WTC11 (cell line): Measurements from ENCODE around the gene WNT11. TPM values are rescaled to one million over a fixed set of nuclear protein-coding genes. Genes with fewer than 3 reads are reported as not detected.

Experiments used
- ATAC-seq: fragments of 200-7000 bp; cut with Tn5 transposase; 2 replicates; pipeline ENCODE4 v1.10.0; 2021; ENCODE audit warnings: mild to moderate bottlenecking, moderate library complexity
- CTCF ChIA-PET: fragments of 300-600 bp; sonication (Branson Sonifier 250); formaldehyde crosslinking; loops from one replicate; lab custom pipeline; 2021; ENCODE audit warnings: antibody characterized with exemption; lab: Charles Lee
- POLR2A ChIA-PET: fragments of 350-600 bp; sonication (Branson Sonifier 250); formaldehyde crosslinking; loops from one replicate; lab custom pipeline; 2021; ENCODE audit warnings: antibody characterized with exemption; lab: Charles Lee
- DNase-seq: peaks from one replicate; pipeline ENCODE4 v3.0.0; 2021; ENCODE audit warnings: low spot score
- H3K27ac Mint-ChIP-seq: 2 replicates; pipeline ENCODE4 v1.8.0; 2021; ENCODE audit warnings: mixed read lengths
- H3K27me3 Mint-ChIP-seq: 2 replicates; pipeline ENCODE4 v1.8.0; 2021; ENCODE audit warnings: low read depth, mild to moderate bottlenecking, moderate library complexity, mixed read lengths
- H3K36me3 Mint-ChIP-seq: 2 replicates; pipeline ENCODE4 v1.8.0; 2021; ENCODE audit warnings: mixed read lengths
- H3K4me1 Mint-ChIP-seq: 2 replicates; pipeline ENCODE4 v1.8.0; 2022; ENCODE audit warnings: mixed read lengths
- H3K4me3 Mint-ChIP-seq: 2 replicates; pipeline ENCODE4 v1.8.0; 2021; ENCODE audit warnings: mild to moderate bottlenecking, moderate library complexity, mixed read lengths
- H3K9me3 Mint-ChIP-seq: 2 replicates; pipeline ENCODE4 v1.8.0; 2021; ENCODE audit warnings: mixed read lengths
- ATF1 ChIP-seq: sonication (generic); formaldehyde crosslinking; IDR thresholded peaks from 2 replicates; pipeline ENCODE4 v1.8.1; 2023; ENCODE audit warnings: mild to moderate bottlenecking, moderate library complexity, missing genetic modification reagents
- CREM ChIP-seq: sonication (generic); formaldehyde crosslinking; IDR thresholded peaks from 2 replicates; pipeline ENCODE4 v1.8.1; 2022; ENCODE audit warnings: mild to moderate bottlenecking, missing genetic modification reagents, moderate library complexity
- GRHL2 ChIP-seq: fragments of 250-450 bp; sonication (Bioruptor Pico); IDR thresholded peaks from 2 replicates; pipeline ENCODE4 v1.8.0; 2022; ENCODE audit warnings: mild to moderate bottlenecking, moderate library complexity; ENCODE audit not compliant: insufficient replicate concordance, severe bottlenecking
- GTF2I ChIP-seq: fragments of 250-450 bp; sonication (Bioruptor Pico); conservative IDR thresholded peaks from 2 replicates; pipeline ENCODE4 v1.4.0; 2021; ENCODE audit warnings: mild to moderate bottlenecking
- KAT7 ChIP-seq: sonication (generic); formaldehyde crosslinking; IDR thresholded peaks from 2 replicates; pipeline ENCODE4 v1.8.1; 2023; ENCODE audit warnings: missing genetic modification reagents, mild to moderate bottlenecking, borderline replicate concordance
- NFE2L1 ChIP-seq: sonication (generic); formaldehyde crosslinking; IDR thresholded peaks from 2 replicates; pipeline ENCODE4 v1.8.1; 2023; ENCODE audit warnings: missing genetic modification reagents
- NR1H2 ChIP-seq: sonication (generic); formaldehyde crosslinking; IDR thresholded peaks from 2 replicates; pipeline ENCODE4 v1.9.0; 2021; ENCODE audit warnings: mild to moderate bottlenecking, moderate library complexity, missing genetic modification reagents
- SOX15 ChIP-seq: fragments of 250-450 bp; sonication (Bioruptor Pico); IDR thresholded peaks from 2 replicates; pipeline ENCODE4 v1.9.0; 2021; ENCODE audit warnings: mild to moderate bottlenecking
- ZBTB21 ChIP-seq: sonication (generic); formaldehyde crosslinking; IDR thresholded peaks from 2 replicates; pipeline ENCODE4 v1.8.1; 2023; ENCODE audit warnings: mild to moderate bottlenecking, missing genetic modification reagents, borderline replicate concordance
- ZNF121 ChIP-seq: sonication (generic); formaldehyde crosslinking; IDR thresholded peaks from 2 replicates; pipeline ENCODE4 v1.8.0; 2023; ENCODE audit warnings: missing genetic modification reagents
- ZNF138 ChIP-seq: sonication (generic); formaldehyde crosslinking; conservative IDR thresholded peaks from 2 replicates; pipeline ENCODE4 v1.8.1; 2022; ENCODE audit warnings: mild to moderate bottlenecking, moderate library complexity, missing genetic modification reagents
- ZNF219 ChIP-seq: sonication (generic); formaldehyde crosslinking; IDR thresholded peaks from 2 replicates; pipeline ENCODE4 v1.8.0; 2023; ENCODE audit warnings: missing genetic modification reagents, mild to moderate bottlenecking, borderline replicate concordance
- ZNF396 ChIP-seq: fragments of 250-450 bp; sonication (Bioruptor Pico); IDR thresholded peaks from 2 replicates; pipeline ENCODE4 v1.8.0; 2021; ENCODE audit warnings: mild to moderate bottlenecking, moderate library complexity, borderline replicate concordance
- ZNF671 ChIP-seq: fragments of 250-450 bp; sonication (Bioruptor Pico); IDR thresholded peaks from 2 replicates; pipeline ENCODE4 v1.8.0; 2021; ENCODE audit warnings: mild to moderate bottlenecking
- total RNA-seq: library from RNA; stranded (reverse); gene quantifications from 3 replicates; pipeline ENCODE4 v1.2.3, GENCODE V29; 2021
- TF ChIP-seq, protein P1 (sequence below): fragments of 250-450 bp; sonication (Bioruptor Pico); IDR thresholded peaks from 2 replicates; pipeline ENCODE4 v1.8.0; 2021; ENCODE audit warnings: mild to moderate bottlenecking
- TF ChIP-seq, protein P2 (sequence below): sonication (generic); formaldehyde crosslinking; IDR thresholded peaks from 2 replicates; pipeline ENCODE4 v1.8.0; 2023; ENCODE audit warnings: missing genetic modification reagents
- TF ChIP-seq, protein P3 (sequence below): sonication (generic); formaldehyde crosslinking; IDR thresholded peaks from 2 replicates; pipeline ENCODE4 v1.8.1; 2023; ENCODE audit warnings: mild to moderate bottlenecking, missing genetic modification reagents
- TF ChIP-seq, protein P4 (sequence below): sonication (generic); formaldehyde crosslinking; IDR thresholded peaks from 2 replicates; pipeline ENCODE4 v1.8.1; 2022; ENCODE audit warnings: missing genetic modification reagents, borderline replicate concordance
- TF ChIP-seq, protein P5 (sequence below): fragments of 250-450 bp; sonication (Bioruptor Pico); IDR thresholded peaks from 2 replicates; pipeline ENCODE4 v1.9.0; 2021; ENCODE audit warnings: mild to moderate bottlenecking
- TF ChIP-seq, protein P6 (sequence below): sonication (generic); formaldehyde crosslinking; IDR thresholded peaks from 2 replicates; pipeline ENCODE4 v1.8.0; 2022; ENCODE audit warnings: mild to moderate bottlenecking, missing genetic modification reagents
- TF ChIP-seq, protein P7 (sequence below): sonication (generic); formaldehyde crosslinking; IDR thresholded peaks from 2 replicates; pipeline ENCODE4 v1.8.1; 2022; ENCODE audit warnings: mild to moderate bottlenecking, missing genetic modification reagents, moderate library complexity, borderline replicate concordance

WNT11 gene
- total RNA-seq, 1 experiment from 2014 or later = 0.79 TPM

DNA sequence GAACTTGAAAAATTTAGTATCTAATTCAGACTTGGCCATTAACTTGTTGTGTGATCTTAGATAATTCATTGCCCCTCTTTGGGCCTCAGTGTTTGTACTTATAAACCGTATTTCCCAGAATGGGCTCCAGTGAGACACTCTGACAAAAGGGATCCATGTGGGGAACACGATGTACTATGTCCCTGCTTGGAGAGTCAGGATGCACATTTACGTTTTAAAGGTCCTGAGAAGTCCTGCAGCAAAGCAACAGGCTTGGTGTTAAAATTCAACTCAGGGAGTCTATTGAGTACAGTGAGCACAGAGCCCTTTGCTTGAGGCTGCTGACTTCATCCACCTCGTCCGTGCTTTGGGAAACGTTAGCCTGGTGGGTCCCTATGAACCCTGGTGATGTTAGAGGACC lies 9.0 kb downstream of the WNT11 start:
- Mint-ChIP-seq H3K27ac (no peak overlapping the region), H3K9me3 (no peaks in the 10 kb centered on the region), H3K4me3 (no peak overlapping the region), H3K36me3 (no peaks in the 10 kb centered on the region)
- POLR2A ChIA-PET = no interaction called here
- CTCF ChIA-PET = interaction anchor here (7.9 kb wide), 1 partner anchor 11 kb away, joined by 85 read pairs; the partner anchor contains the start of gene WNT11
- no peak for DNase-seq
- TF ChIP-seq, protein P1, sequence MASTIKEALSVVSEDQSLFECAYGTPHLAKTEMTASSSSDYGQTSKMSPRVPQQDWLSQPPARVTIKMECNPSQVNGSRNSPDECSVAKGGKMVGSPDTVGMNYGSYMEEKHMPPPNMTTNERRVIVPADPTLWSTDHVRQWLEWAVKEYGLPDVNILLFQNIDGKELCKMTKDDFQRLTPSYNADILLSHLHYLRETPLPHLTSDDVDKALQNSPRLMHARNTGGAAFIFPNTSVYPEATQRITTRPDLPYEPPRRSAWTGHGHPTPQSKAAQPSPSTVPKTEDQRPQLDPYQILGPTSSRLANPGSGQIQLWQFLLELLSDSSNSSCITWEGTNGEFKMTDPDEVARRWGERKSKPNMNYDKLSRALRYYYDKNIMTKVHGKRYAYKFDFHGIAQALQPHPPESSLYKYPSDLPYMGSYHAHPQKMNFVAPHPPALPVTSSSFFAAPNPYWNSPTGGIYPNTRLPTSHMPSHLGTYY (CRISPR knock-in tag) = no peak
- TF ChIP-seq KAT7 (CRISPR knock-in tag) = no peak
- no peak for TF ChIP-seq NR1H2 (CRISPR knock-in tag)
- TF ChIP-seq GRHL2 = no peak
- TF ChIP-seq, protein P2, sequence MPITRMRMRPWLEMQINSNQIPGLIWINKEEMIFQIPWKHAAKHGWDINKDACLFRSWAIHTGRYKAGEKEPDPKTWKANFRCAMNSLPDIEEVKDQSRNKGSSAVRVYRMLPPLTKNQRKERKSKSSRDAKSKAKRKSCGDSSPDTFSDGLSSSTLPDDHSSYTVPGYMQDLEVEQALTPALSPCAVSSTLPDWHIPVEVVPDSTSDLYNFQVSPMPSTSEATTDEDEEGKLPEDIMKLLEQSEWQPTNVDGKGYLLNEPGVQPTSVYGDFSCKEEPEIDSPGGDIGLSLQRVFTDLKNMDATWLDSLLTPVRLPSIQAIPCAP (CRISPR knock-in tag) = no peak
- TF ChIP-seq, protein P3, sequence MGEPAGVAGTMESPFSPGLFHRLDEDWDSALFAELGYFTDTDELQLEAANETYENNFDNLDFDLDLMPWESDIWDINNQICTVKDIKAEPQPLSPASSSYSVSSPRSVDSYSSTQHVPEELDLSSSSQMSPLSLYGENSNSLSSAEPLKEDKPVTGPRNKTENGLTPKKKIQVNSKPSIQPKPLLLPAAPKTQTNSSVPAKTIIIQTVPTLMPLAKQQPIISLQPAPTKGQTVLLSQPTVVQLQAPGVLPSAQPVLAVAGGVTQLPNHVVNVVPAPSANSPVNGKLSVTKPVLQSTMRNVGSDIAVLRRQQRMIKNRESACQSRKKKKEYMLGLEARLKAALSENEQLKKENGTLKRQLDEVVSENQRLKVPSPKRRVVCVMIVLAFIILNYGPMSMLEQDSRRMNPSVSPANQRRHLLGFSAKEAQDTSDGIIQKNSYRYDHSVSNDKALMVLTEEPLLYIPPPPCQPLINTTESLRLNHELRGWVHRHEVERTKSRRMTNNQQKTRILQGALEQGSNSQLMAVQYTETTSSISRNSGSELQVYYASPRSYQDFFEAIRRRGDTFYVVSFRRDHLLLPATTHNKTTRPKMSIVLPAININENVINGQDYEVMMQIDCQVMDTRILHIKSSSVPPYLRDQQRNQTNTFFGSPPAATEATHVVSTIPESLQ (CRISPR knock-in tag) = no peak
- TF ChIP-seq ZBTB21 (CRISPR knock-in tag) = no peak
- no peak for TF ChIP-seq ATF1 (CRISPR knock-in tag)
- TF ChIP-seq, protein P4, sequence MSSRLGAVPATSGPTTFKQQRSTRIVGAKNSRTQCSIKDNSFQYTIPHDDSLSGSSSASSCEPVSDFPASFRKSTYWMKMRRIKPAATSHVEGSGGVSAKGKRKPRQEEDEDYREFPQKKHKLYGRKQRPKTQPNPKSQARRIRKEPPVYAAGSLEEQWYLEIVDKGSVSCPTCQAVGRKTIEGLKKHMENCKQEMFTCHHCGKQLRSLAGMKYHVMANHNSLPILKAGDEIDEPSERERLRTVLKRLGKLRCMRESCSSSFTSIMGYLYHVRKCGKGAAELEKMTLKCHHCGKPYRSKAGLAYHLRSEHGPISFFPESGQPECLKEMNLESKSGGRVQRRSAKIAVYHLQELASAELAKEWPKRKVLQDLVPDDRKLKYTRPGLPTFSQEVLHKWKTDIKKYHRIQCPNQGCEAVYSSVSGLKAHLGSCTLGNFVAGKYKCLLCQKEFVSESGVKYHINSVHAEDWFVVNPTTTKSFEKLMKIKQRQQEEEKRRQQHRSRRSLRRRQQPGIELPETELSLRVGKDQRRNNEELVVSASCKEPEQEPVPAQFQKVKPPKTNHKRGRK (CRISPR knock-in tag) = no peak
- no peak for TF ChIP-seq ZNF671 (CRISPR knock-in tag)
- TF ChIP-seq, all 79 proteins: peak for 0
- no peak for ATAC-seq
- peaks cover 11% of the 10 kb centered on the region for H3K27me3 Mint-ChIP-seq
- no peaks in the 10 kb centered on the region for H3K4me1 Mint-ChIP-seq

DNA sequence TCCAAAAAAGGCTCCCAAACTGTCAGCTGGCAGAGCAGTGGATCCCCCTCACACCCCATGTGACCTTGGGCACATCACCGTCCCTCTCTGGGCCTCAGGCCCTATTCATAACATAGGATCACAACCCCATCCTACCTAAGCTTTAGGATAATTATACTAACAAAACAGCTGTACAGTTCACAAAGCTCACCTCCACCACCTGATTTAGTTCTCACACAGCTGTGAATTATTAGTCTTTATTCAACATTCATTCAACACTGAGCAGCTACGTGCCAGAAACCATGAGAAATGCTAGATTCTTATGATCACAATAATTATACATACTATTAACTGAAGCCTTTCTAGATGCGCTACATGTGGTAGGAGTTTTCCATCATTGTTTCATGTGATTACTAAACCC lies 9.5 kb downstream of the WNT11 start:
- H3K9me3 Mint-ChIP-seq = no peaks in the 10 kb centered on the region
- TF ChIP-seq, protein P5, sequence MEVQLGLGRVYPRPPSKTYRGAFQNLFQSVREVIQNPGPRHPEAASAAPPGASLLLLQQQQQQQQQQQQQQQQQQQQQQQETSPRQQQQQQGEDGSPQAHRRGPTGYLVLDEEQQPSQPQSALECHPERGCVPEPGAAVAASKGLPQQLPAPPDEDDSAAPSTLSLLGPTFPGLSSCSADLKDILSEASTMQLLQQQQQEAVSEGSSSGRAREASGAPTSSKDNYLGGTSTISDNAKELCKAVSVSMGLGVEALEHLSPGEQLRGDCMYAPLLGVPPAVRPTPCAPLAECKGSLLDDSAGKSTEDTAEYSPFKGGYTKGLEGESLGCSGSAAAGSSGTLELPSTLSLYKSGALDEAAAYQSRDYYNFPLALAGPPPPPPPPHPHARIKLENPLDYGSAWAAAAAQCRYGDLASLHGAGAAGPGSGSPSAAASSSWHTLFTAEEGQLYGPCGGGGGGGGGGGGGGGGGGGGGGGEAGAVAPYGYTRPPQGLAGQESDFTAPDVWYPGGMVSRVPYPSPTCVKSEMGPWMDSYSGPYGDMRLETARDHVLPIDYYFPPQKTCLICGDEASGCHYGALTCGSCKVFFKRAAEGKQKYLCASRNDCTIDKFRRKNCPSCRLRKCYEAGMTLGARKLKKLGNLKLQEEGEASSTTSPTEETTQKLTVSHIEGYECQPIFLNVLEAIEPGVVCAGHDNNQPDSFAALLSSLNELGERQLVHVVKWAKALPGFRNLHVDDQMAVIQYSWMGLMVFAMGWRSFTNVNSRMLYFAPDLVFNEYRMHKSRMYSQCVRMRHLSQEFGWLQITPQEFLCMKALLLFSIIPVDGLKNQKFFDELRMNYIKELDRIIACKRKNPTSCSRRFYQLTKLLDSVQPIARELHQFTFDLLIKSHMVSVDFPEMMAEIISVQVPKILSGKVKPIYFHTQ = no peak
- TF ChIP-seq ZNF396 (CRISPR knock-in tag) (no peak), SOX15 (no peak), NFE2L1 (CRISPR knock-in tag) (no peak), ZNF219 (CRISPR knock-in tag) (no peak), GTF2I (CRISPR knock-in tag) (no peak), ZNF121 (CRISPR knock-in tag) (no peak), ZNF138 (CRISPR knock-in tag) (no peak), CREM (CRISPR knock-in tag) (no peak)
- TF ChIP-seq, protein P3 (CRISPR knock-in tag) = no peak
- TF ChIP-seq, protein P6, sequence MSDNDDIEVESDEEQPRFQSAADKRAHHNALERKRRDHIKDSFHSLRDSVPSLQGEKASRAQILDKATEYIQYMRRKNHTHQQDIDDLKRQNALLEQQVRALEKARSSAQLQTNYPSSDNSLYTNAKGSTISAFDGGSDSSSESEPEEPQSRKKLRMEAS (CRISPR knock-in tag) = no peak
- TF ChIP-seq, protein P7, sequence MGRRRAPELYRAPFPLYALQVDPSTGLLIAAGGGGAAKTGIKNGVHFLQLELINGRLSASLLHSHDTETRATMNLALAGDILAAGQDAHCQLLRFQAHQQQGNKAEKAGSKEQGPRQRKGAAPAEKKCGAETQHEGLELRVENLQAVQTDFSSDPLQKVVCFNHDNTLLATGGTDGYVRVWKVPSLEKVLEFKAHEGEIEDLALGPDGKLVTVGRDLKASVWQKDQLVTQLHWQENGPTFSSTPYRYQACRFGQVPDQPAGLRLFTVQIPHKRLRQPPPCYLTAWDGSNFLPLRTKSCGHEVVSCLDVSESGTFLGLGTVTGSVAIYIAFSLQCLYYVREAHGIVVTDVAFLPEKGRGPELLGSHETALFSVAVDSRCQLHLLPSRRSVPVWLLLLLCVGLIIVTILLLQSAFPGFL (CRISPR knock-in tag) = no peak

More for the DNA sequence above, 9.5 kb downstream of the WNT11 start:
- H3K27me3 Mint-ChIP-seq = peaks cover 9% of the 10 kb centered on the region
- ChIA-PET POLR2A (no interaction called here), CTCF (interaction anchor here (7.9 kb wide), 1 partner anchor 11 kb away, joined by 85 read pairs; the partner anchor contains the start of gene WNT11)
- no peaks in the 10 kb centered on the region for H3K36me3 Mint-ChIP-seq
- ATAC-seq = no peak
- no peaks in the 10 kb centered on the region for H3K4me1 Mint-ChIP-seq
- no peak overlapping the region for H3K27ac Mint-ChIP-seq
- no peak for DNase-seq
- no peak overlapping the region for H3K4me3 Mint-ChIP-seq
